ENCODE measurements around the gene SYNGR2. TPM values are rescaled to one million over a fixed set of nuclear protein-coding genes. Genes with fewer than 3 reads are reported as not detected.

SYNGR2 gene
- total and polyA plus RNA-seq, 2 donors (not counting 3 experiments of a cell fraction or from before 2014, with no cell fraction given), result 65.9 to 281 TPM

DNA sequence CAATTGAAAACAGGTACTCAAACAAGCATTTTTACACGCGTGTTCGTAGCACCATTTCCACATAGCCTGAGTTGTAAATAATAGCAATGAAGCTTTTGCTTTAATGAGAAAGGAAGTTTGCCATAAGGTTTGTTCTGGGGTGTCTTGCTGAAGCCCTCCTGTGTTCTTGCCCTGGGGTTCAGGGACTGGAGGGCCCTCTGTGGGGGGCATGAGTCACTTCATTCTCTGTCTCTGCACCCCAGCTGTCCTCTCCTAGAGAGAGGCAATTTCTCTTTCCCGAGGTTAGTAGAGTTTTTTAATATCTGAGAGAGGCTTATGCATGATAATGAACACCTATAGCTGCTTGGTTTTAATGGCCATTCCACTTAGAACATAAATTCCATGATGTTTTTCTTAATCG lies 28.3 kb downstream of the SYNGR2 start:
- no peak overlapping the region for H3K4me2 ChIP-seq (ENCODE audit: insufficient read depth, low read length)
- no peak for TF ChIP-seq GATA2 (IDR thresholded peaks at IDR 0.05; ENCODE audit: insufficient read depth, insufficient read length, low read depth, low read length)
- TF ChIP-seq FOS (IDR thresholded peaks at IDR 0.05; ENCODE audit: borderline replicate concordance, insufficient read depth, low read length), result no peak
- TF ChIP-seq, protein P1, sequence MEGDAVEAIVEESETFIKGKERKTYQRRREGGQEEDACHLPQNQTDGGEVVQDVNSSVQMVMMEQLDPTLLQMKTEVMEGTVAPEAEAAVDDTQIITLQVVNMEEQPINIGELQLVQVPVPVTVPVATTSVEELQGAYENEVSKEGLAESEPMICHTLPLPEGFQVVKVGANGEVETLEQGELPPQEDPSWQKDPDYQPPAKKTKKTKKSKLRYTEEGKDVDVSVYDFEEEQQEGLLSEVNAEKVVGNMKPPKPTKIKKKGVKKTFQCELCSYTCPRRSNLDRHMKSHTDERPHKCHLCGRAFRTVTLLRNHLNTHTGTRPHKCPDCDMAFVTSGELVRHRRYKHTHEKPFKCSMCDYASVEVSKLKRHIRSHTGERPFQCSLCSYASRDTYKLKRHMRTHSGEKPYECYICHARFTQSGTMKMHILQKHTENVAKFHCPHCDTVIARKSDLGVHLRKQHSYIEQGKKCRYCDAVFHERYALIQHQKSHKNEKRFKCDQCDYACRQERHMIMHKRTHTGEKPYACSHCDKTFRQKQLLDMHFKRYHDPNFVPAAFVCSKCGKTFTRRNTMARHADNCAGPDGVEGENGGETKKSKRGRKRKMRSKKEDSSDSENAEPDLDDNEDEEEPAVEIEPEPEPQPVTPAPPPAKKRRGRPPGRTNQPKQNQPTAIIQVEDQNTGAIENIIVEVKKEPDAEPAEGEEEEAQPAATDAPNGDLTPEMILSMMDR (IDR thresholded peaks at IDR 0.05; ENCODE audit: extremely low read depth in 1 of 2, insufficient read depth in 1 of 2, low read depth in 1 of 2, low read length in 2 of 2), result no peak
- no peak for TF ChIP-seq POLR2A (IDR thresholded peaks at IDR 0.05; ENCODE audit: low read depth, low read length)
- no peak for TF ChIP-seq MYC (IDR thresholded peaks at IDR 0.05; ENCODE audit: low read depth, low read length)
- no peaks in the 10 kb centered on the region for H4K20me1 ChIP-seq (replicated peaks; ENCODE audit: control insufficient read depth, extremely low read depth, insufficient read depth, low read length)
- H3K9me3 ChIP-seq (replicated peaks; ENCODE audit: control insufficient read depth, insufficient read depth, low read length), result no peaks in the 10 kb centered on the region
- H3K9ac ChIP-seq (replicated peaks; ENCODE audit: extremely low read depth, insufficient read depth, low read length), result no peak overlapping the region
- no peak overlapping the region for H2AFZ ChIP-seq (ENCODE audit: low read depth, low read length)
- no peak for DNase-seq (ENCODE audit: low read depth, low spot score)
- FAIRE-seq, result no peak
- H3K27me3 ChIP-seq (ENCODE audit: control insufficient read depth in 2 of 2, insufficient read depth in 2 of 2, low read length in 2 of 2), result no peaks in the 10 kb centered on the region
- peaks cover 5% of the 10 kb centered on the region for H3K4me1 ChIP-seq (ENCODE audit: control insufficient read depth, extremely low read depth, insufficient read depth, low read length)
- H3K9me1 ChIP-seq (replicated peaks; ENCODE audit: control insufficient read depth, extremely low read depth, insufficient read depth, low read length), result no peaks in the 10 kb centered on the region
- dilution Hi-C loops (cut with MboI; ENCODE audit: extremely low pct_ligation_motif_present, low sequenced_read_pairs), result no loop called here
- no peaks in the 10 kb centered on the region for H3K79me2 ChIP-seq (ENCODE audit: control insufficient read depth, insufficient read depth, low read length)
- intact Hi-C loops (cut with micrococcal nuclease), result no loop called here
- no peak overlapping the region for H3K4me3 ChIP-seq (replicated peaks in 1 of 3; ENCODE audit: insufficient read depth in 1 of 3, low read depth in 1 of 3, low read length in 3 of 3)
- ChIA-PET POLR2A (no interaction called here), CTCF (interaction anchor here (1.6 kb wide), 1 partner anchor 10 kb away, joined by 6 read pairs; no protein-coding TSS in a partner anchor)
- H3K27ac ChIP-seq (ENCODE audit: insufficient read depth, low read depth, low read length), result no peak overlapping the region
- H3K36me3 ChIP-seq (ENCODE audit: control insufficient read depth in 2 of 2, extremely low read depth in 1 of 2, insufficient read depth in 2 of 2, low read length in 2 of 2), result peaks cover 0 to 12% of the 10 kb centered on the region in 2 experiments
- BruUV-seq (replicated peaks), result no TSS peak

DNA sequence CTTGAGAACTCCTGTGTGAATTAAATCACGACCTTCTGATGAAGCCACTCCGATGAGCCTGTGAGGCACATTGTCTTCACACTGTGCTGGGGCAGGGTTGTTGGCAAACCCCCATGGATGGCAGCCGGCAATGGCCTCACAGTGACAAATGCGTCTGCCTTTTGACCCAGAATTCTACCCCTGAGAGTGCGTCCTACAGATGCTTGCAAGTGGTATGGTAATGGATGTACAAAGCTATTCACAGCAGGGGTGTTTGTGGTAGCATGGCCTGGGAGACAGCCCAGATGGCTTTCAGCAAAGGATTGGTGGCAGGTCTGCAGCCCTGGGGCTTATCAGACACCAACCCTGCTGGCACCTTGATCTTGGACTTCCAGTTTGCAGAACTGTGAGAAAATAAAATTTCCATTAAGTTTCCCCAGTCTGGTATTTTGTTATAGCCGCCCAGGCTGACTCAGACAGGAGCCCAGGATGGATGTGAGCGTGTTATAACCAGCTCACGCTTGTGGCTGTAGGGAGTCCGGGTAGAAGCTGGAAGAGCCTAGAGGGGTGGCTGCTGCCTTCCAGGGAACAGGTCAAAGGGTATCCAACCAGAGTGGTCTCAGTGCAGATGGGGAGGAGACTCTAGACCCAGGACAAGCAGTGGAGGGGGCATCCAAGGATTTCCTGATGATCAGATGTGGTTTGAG lies 28.9 kb downstream of the SYNGR2 start:
- intact Hi-C loops (cut with micrococcal nuclease) (no loop called here), dilution Hi-C loops (cut with MboI; ENCODE audit: extremely low pct_ligation_motif_present, low sequenced_read_pairs) (no loop called here)
- TF ChIP-seq, protein P2, sequence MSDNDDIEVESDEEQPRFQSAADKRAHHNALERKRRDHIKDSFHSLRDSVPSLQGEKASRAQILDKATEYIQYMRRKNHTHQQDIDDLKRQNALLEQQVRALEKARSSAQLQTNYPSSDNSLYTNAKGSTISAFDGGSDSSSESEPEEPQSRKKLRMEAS (IDR thresholded peaks at IDR 0.05; ENCODE audit: insufficient read depth, insufficient read length), result no peak
- TF ChIP-seq GATA2 (IDR thresholded peaks at IDR 0.05; ENCODE audit: insufficient read depth, insufficient read length, low read depth, low read length), result no peak
- no peak for TF ChIP-seq POLR2AphosphoS5 (IDR thresholded peaks at IDR 0.05; ENCODE audit: insufficient read depth, low read depth, low read length)
- TF ChIP-seq, protein P1 (IDR thresholded peaks at IDR 0.05; ENCODE audit: extremely low read depth in 1 of 2, insufficient read depth in 1 of 2, low read depth in 1 of 2, low read length in 2 of 2), result no peak
- no peak for TF ChIP-seq MYC (IDR thresholded peaks at IDR 0.05; ENCODE audit: low read depth, low read length)
- TF ChIP-seq JUN (IDR thresholded peaks at IDR 0.05; ENCODE audit: borderline replicate concordance, insufficient read depth, insufficient read length, low read depth), result no peak
- no peak for TF ChIP-seq POLR2A (IDR thresholded peaks at IDR 0.05; ENCODE audit: low read depth, low read length)
- no peak for TF ChIP-seq FOS (IDR thresholded peaks at IDR 0.05; ENCODE audit: borderline replicate concordance, insufficient read depth, low read length)
- TF ChIP-seq EZH2 (IDR thresholded peaks at IDR 0.05; ENCODE audit: borderline replicate concordance, low read depth, low read length, severe bottlenecking), result no peak
- DNase-seq (ENCODE audit: low read depth, low spot score) (no peak), FAIRE-seq (no peak)
- no peak overlapping the region for H3K27ac ChIP-seq (ENCODE audit: insufficient read depth, low read depth, low read length)
- H2AFZ ChIP-seq (ENCODE audit: low read depth, low read length), result no peak overlapping the region
- no peaks in the 10 kb centered on the region for H3K79me2 ChIP-seq (ENCODE audit: control insufficient read depth, insufficient read depth, low read length)
- ChIA-PET CTCF (interaction anchor here (1.6 kb wide), 1 partner anchor 9 kb away, joined by 6 read pairs; no protein-coding TSS in a partner anchor), POLR2A (no interaction called here)
- no peaks in the 10 kb centered on the region for H3K9me1 ChIP-seq (replicated peaks; ENCODE audit: control insufficient read depth, extremely low read depth, insufficient read depth, low read length)
- peaks cover 0 to 12% of the 10 kb centered on the region in 2 experiments for H3K36me3 ChIP-seq (ENCODE audit: control insufficient read depth in 2 of 2, extremely low read depth in 1 of 2, insufficient read depth in 2 of 2, low read length in 2 of 2)
- H4K20me1 ChIP-seq (replicated peaks; ENCODE audit: control insufficient read depth, extremely low read depth, insufficient read depth, low read length), result no peaks in the 10 kb centered on the region
- no peaks in the 10 kb centered on the region for H3K9me3 ChIP-seq (replicated peaks; ENCODE audit: control insufficient read depth, insufficient read depth, low read length)
- no TSS peak for BruUV-seq (replicated peaks)
- peaks cover 5% of the 10 kb centered on the region for H3K4me1 ChIP-seq (ENCODE audit: control insufficient read depth, extremely low read depth, insufficient read depth, low read length)
- no peak overlapping the region for H3K4me2 ChIP-seq (ENCODE audit: insufficient read depth, low read length)
- H3K9ac ChIP-seq (replicated peaks; ENCODE audit: extremely low read depth, insufficient read depth, low read length), result no peak overlapping the region
- H3K27me3 ChIP-seq (ENCODE audit: control insufficient read depth in 2 of 2, insufficient read depth in 2 of 2, low read length in 2 of 2), result no peaks in the 10 kb centered on the region
- H3K4me3 ChIP-seq (replicated peaks in 1 of 3; ENCODE audit: insufficient read depth in 1 of 3, low read depth in 1 of 3, low read length in 3 of 3), result no peak overlapping the region

Data from endothelial cell of umbilical vein (primary cell).